ENCODE results near the gene TTC14. TPM values are rescaled to one million over a fixed set of nuclear protein-coding genes. Genes with fewer than 3 reads are reported as not detected.
"Not testable (repeated sequence)": the region's sequence is repeated elsewhere in the genome, so short reads cannot be mapped to it uniquely, and the experiment has no call there.

The TTC14 gene
- total and polyA plus RNA-seq, 2 of the 13 experiments (the other 11 are each of a cell fraction or from before 2014, with no cell fraction given): 28.1 to 35.9 TPM

DNA sequence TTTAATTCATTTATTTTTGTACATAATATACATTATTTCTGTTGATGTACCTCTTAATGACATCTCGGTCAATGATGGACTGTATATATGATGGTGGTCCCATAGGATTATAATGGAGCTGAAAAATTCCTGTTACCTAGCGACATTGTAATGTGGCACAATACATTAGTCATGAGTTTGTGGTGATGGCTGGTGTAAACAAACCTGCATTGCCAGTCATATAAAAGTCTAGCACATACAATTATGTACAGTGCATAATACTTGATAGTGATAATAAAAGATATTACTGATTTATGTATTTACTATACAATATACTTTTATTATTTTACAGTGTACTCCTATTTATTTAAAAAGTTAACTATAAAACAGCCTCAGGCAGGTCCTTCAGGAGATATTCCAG, 15.1 kb downstream of the TTC14 start:
- H3K36me3 ChIP-seq (replicated peaks in 1 of 2; ENCODE audit: control insufficient read depth in 1 of 2, insufficient read depth in 2 of 2, low read length in 2 of 2): peaks cover 0 to 11% of the 10 kb centered on the region in 2 experiments; a peak in 3 of 5 replicates
- no peak overlapping the region for H3K27ac ChIP-seq (ENCODE audit: extremely low read length, insufficient read depth, low read length)
- FAIRE-seq (no peak), ATAC-seq (no peak), DNase-seq (ENCODE audit: low spot score) (no peak)
- no TSS peak for BruUV-seq (replicated peaks)
- no peaks in the 10 kb centered on the region for H3K4me1 ChIP-seq (ENCODE audit: insufficient read depth, low read length)
- H2AFZ ChIP-seq (ENCODE audit: low read length): no peak overlapping the region
- H3K27me3 ChIP-seq (ENCODE audit: control insufficient read depth in 1 of 2, insufficient read depth in 2 of 2, low read length in 2 of 2): no peaks in the 10 kb centered on the region
- WGBS (ENCODE audit: low lambda C conversion rate): 95% methylated on average over 2 of the region's 2 CpGs
- ChIA-PET CTCF (ENCODE audit: low intra/inter-chr PET ratio, low total read pairs) (no interaction called here), POLR2A (no interaction called here)
- intact Hi-C loops (cut with micrococcal nuclease; ENCODE audit: unreplicated experiment) (no loop called here), in situ Hi-C loops (cut with HindIII; ENCODE audit: extremely low pct_ligation_motif_present, low pct_unique_long_range_greater_than_20kb) (loop anchor here (25.0 kb wide), 1 partner anchor 370 kb away; the partner anchor contains the start of gene DNAJC19)
- H4K20me1 ChIP-seq (ENCODE audit: insufficient read depth, low read length): no peaks in the 10 kb centered on the region
- no peaks in the 10 kb centered on the region for H3K79me2 ChIP-seq (ENCODE audit: insufficient read depth, low read length)
- no peak for TF ChIP-seq MYNN (CRISPR knock-in tag; IDR thresholded peaks at IDR 0.05; ENCODE audit: low read depth)
- TF ChIP-seq MAFG (CRISPR knock-in tag; IDR thresholded peaks at IDR 0.05): no peak
- TF ChIP-seq SNRNP70 (IDR thresholded peaks at IDR 0.05; ENCODE audit: low read depth, low read length): no peak
- no peak for TF ChIP-seq PHF5A (CRISPR knock-in tag; IDR thresholded peaks at IDR 0.05; ENCODE audit: low read depth, unreplicated experiment)
- TF ChIP-seq ZNF234 (CRISPR knock-in tag; conservative IDR thresholded peaks at IDR 0.05): no peak
- no peak for TF ChIP-seq EHMT2 (IDR thresholded peaks at IDR 0.05; ENCODE audit: borderline replicate concordance, low read depth, low read length)
- TF ChIP-seq, protein P1, sequence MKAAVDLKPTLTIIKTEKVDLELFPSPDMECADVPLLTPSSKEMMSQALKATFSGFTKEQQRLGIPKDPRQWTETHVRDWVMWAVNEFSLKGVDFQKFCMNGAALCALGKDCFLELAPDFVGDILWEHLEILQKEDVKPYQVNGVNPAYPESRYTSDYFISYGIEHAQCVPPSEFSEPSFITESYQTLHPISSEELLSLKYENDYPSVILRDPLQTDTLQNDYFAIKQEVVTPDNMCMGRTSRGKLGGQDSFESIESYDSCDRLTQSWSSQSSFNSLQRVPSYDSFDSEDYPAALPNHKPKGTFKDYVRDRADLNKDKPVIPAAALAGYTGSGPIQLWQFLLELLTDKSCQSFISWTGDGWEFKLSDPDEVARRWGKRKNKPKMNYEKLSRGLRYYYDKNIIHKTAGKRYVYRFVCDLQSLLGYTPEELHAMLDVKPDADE (CRISPR knock-in tag; IDR thresholded peaks at IDR 0.05): no peak
- TF ChIP-seq, protein P2, sequence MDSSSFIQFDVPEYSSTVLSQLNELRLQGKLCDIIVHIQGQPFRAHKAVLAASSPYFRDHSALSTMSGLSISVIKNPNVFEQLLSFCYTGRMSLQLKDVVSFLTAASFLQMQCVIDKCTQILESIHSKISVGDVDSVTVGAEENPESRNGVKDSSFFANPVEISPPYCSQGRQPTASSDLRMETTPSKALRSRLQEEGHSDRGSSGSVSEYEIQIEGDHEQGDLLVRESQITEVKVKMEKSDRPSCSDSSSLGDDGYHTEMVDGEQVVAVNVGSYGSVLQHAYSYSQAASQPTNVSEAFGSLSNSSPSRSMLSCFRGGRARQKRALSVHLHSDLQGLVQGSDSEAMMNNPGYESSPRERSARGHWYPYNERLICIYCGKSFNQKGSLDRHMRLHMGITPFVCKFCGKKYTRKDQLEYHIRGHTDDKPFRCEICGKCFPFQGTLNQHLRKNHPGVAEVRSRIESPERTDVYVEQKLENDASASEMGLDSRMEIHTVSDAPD (CRISPR knock-in tag; IDR thresholded peaks at IDR 0.05): no peak
- no peak for TF ChIP-seq SRSF4 (IDR thresholded peaks at IDR 0.05; ENCODE audit: low read depth, low read length, poor library complexity, severe bottlenecking)
- TF ChIP-seq SETDB1 (CRISPR knock-in tag; IDR thresholded peaks at IDR 0.05; ENCODE audit: borderline replicate concordance): no peak
- no peak for TF ChIP-seq CBFB (CRISPR knock-in tag; IDR thresholded peaks at IDR 0.05)
- no peak for TF ChIP-seq ZNF205 (CRISPR knock-in tag; IDR thresholded peaks at IDR 0.05)
- no peak overlapping the region for H3K4me3 ChIP-seq (replicated peaks in 1 of 3; ENCODE audit: insufficient read depth in 1 of 3, low read depth in 2 of 3, low read length in 3 of 3)
- H3K9me3 ChIP-seq (ENCODE audit: low read length): no peaks in the 10 kb centered on the region
- no peak overlapping the region for H3K4me2 ChIP-seq (ENCODE audit: low read depth, low read length)
- H3K9ac ChIP-seq (ENCODE audit: insufficient read depth, low read depth, low read length): no peak overlapping the region

DNA sequence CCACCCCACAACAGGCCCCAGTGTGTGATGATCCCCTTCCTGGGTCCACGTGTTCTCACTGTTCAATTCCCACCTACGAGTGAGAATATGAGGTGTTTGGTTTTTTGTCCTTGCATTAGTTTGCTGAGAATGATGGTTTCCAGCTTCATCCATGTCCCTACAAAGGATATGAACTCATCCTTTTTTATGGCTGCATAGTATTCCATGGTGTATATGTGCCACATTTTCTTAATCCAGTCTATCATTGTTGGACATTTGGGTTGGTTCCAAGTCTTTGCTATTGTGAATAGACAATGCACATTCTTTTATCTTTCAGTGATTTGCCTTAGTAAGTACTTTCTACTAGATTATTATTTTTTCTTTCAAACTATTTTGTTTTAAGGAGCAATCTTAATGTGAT, 16.6 kb downstream of the TTC14 start:
- H3K36me3 ChIP-seq (replicated peaks in 1 of 2; ENCODE audit: control insufficient read depth in 1 of 2, insufficient read depth in 2 of 2, low read length in 2 of 2); DNase-seq (ENCODE audit: low spot score); intact Hi-C loops (cut with micrococcal nuclease; ENCODE audit: unreplicated experiment); H3K27me3 ChIP-seq (ENCODE audit: control insufficient read depth in 1 of 2, insufficient read depth in 2 of 2, low read length in 2 of 2); ATAC-seq; CTCF ChIA-PET (ENCODE audit: low intra/inter-chr PET ratio, low total read pairs); H3K4me2 ChIP-seq (ENCODE audit: low read depth, low read length); H3K4me1 ChIP-seq (ENCODE audit: insufficient read depth, low read length); H3K9me3 ChIP-seq (ENCODE audit: low read length); H3K4me3 ChIP-seq (replicated peaks in 1 of 3; ENCODE audit: insufficient read depth in 1 of 3, low read depth in 2 of 3, low read length in 3 of 3); H2AFZ ChIP-seq (ENCODE audit: low read length); H3K9ac ChIP-seq (ENCODE audit: insufficient read depth, low read depth, low read length); H4K20me1 ChIP-seq (ENCODE audit: insufficient read depth, low read length); BruUV-seq (replicated peaks); H3K27ac ChIP-seq (ENCODE audit: extremely low read length, insufficient read depth, low read length); H3K79me2 ChIP-seq (ENCODE audit: insufficient read depth, low read length); POLR2A ChIA-PET; FAIRE-seq: not testable (repeated sequence)
- WGBS (ENCODE audit: low lambda C conversion rate): 95% methylated on average over 2 of the region's 2 CpGs
- in situ Hi-C loops (cut with HindIII; ENCODE audit: extremely low pct_ligation_motif_present, low pct_unique_long_range_greater_than_20kb): loop anchor here (25.0 kb wide), 1 partner anchor 369 kb away; the partner anchor contains the start of gene DNAJC19

All from HepG2 (cell line).